ENCODE results near the gene SH2D1B. TPM values are rescaled to one million over a fixed set of nuclear protein-coding genes. Genes with fewer than 3 reads are reported as not detected.
A peak's percentile ranks its signal among the peaks of the same experiment; 100 is the strongest.
"Not testable (repeated sequence)": the region's sequence is repeated elsewhere in the genome, so short reads cannot be mapped to it uniquely, and the experiment has no call there.

Gene SH2D1B, protein sequence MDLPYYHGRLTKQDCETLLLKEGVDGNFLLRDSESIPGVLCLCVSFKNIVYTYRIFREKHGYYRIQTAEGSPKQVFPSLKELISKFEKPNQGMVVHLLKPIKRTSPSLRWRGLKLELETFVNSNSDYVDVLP
- under 1 TPM in 1 of 3 donors, not detected in 2; 0.11 TPM for total RNA-seq

GRCh38 chr1:162412002-162412401 is at the start of gene SH2D1B:
TSS of gene SH2D1B (minus strand) at chr1:162412136. CDS start at chr1:162412016, 120 bp downstream.
- Mint-ChIP-seq H3K9me3 (no peaks in the 10 kb centered on the region), H3K4me3 (peak within 1 kb of the TSS; percentile 45), H3K36me3 (ENCODE audit: insufficient read depth) (no peaks in the 10 kb centered on the region), H3K4me1 (ENCODE audit: low read depth) (no peaks in the 10 kb centered on the region), H3K27me3 (ENCODE audit: low read depth) (peaks cover 15% of the 10 kb centered on the region)
- ATAC-seq (no peak), DNase-seq (no peak)

- H3K36me3 Mint-ChIP-seq (ENCODE audit: insufficient read depth): no peaks in the 10 kb centered on the region
- peaks cover 4% of the 10 kb centered on the region for H3K27me3 Mint-ChIP-seq (ENCODE audit: low read depth)
- no peak overlapping the region for H3K4me3 Mint-ChIP-seq
- DNase-seq (no peak), ATAC-seq (no peak)
- no peaks in the 10 kb centered on the region for H3K4me1 Mint-ChIP-seq (ENCODE audit: low read depth)
- H3K9me3 Mint-ChIP-seq: no peaks in the 10 kb centered on the region
Measured at GRCh38 chr1:162458236-162458635, 46.3 kb upstream of the SH2D1B start.

GRCh38 chr1:162456323-162456722 is 44.4 kb upstream of the SH2D1B start:
- no peaks in the 10 kb centered on the region for H3K4me1 Mint-ChIP-seq (ENCODE audit: low read depth)
- DNase-seq: no peak
- H3K36me3 Mint-ChIP-seq (ENCODE audit: insufficient read depth): no peaks in the 10 kb centered on the region
- H3K27me3 Mint-ChIP-seq (ENCODE audit: low read depth): peaks cover 8% of the 10 kb centered on the region
- no peak for ATAC-seq
- no peaks in the 10 kb centered on the region for H3K9me3 Mint-ChIP-seq
- no peak overlapping the region for H3K4me3 Mint-ChIP-seq

DNA sequence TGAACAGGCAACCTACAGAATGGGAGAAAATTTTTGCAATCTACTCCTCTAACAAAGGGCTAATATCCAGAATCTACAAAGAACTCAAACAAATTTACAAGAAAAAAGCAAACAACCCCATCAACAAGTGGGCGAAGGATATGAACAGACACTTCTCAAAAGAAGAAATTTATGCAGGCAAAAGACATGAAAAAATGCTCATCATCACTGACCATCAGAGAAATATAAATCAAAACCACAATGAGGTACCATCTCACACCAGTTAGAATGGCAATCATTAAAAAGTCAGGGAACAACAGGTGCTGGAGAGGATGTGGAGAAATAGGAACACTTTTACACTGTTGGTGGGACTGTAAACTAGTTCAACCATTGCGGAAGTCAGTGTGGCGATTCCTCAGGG is 42.4 kb upstream of the SH2D1B start:
- not testable (repeated sequence) for H3K4me1 Mint-ChIP-seq (ENCODE audit: low read depth); H3K36me3 Mint-ChIP-seq (ENCODE audit: insufficient read depth); H3K9me3 Mint-ChIP-seq; H3K4me3 Mint-ChIP-seq; ATAC-seq; DNase-seq
- H3K27me3 Mint-ChIP-seq (ENCODE audit: low read depth): peaks cover 11% of the 10 kb centered on the region

- peaks cover 44% of the 10 kb centered on the region for H3K27me3 Mint-ChIP-seq (ENCODE audit: low read depth)
- ATAC-seq: no peak
- H3K36me3 Mint-ChIP-seq (ENCODE audit: insufficient read depth): no peaks in the 10 kb centered on the region
- H3K4me3 Mint-ChIP-seq: no peak overlapping the region
- DNase-seq: no peak
- no peaks in the 10 kb centered on the region for H3K4me1 Mint-ChIP-seq (ENCODE audit: low read depth)
- no peaks in the 10 kb centered on the region for H3K9me3 Mint-ChIP-seq
Measured at GRCh38 chr1:162446946-162447345, 35.0 kb upstream of the SH2D1B start.

GRCh38 chr1:162444903-162445302 is 33.0 kb upstream of the SH2D1B start:
- Mint-ChIP-seq H3K4me1 (ENCODE audit: low read depth) (no peaks in the 10 kb centered on the region), H3K9me3 (no peaks in the 10 kb centered on the region), H3K36me3 (ENCODE audit: insufficient read depth) (no peaks in the 10 kb centered on the region), H3K27me3 (ENCODE audit: low read depth) (peaks cover 49% of the 10 kb centered on the region), H3K4me3 (no peak overlapping the region)
- no peak for ATAC-seq
- no peak for DNase-seq

DNA sequence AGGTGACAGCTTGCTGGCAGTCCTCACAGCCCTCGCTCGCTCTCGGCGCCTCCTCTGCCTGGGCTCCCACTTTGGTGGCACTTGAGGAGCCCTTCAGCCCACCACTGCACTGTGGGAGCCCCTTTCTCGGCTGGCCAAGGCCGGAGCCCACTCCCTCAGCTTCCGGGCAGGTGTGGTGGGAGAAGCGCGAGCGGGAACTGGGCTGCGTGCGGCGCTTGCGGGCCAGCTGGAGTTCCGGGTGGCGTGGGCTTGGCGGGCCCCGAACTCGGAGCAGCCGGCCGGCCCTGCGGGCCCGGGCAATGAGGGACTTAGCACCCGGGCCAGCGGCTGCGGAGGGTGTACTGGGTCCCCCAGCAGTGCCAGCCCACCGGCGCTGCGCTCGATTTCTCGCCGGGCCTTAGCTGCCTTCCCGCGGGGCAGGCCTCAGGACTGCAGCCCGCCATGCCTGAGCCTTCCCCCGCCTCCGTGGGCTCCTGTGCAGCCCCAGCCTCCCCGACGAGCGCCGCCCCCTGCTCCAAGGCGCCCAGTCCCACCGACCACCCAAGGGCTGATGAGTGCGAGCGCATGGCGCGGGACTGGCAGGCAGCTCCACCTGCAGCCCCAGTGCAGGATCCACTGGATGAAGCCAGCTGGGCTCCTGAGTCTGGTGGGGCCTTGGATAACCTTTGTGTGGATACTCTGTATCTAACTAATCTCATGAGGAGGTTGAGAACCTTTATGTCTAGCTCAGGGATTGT is 21.2 kb upstream of the SH2D1B start:
- H3K27me3 Mint-ChIP-seq (ENCODE audit: low read depth); H3K4me3 Mint-ChIP-seq; H3K9me3 Mint-ChIP-seq; H3K36me3 Mint-ChIP-seq (ENCODE audit: insufficient read depth); H3K4me1 Mint-ChIP-seq (ENCODE audit: low read depth); DNase-seq; ATAC-seq: not testable (repeated sequence)

GRCh38 chr1:162430583-162430982 is 18.6 kb upstream of the SH2D1B start:
- Mint-ChIP-seq H3K4me1 (ENCODE audit: low read depth) (no peaks in the 10 kb centered on the region), H3K27me3 (ENCODE audit: low read depth) (no peaks in the 10 kb centered on the region), H3K9me3 (no peaks in the 10 kb centered on the region), H3K4me3 (no peak overlapping the region), H3K36me3 (ENCODE audit: insufficient read depth) (no peaks in the 10 kb centered on the region)
- ATAC-seq (no peak), DNase-seq (no peak)

GRCh38 chr1:162422662-162423375 is 10.9 kb upstream of the SH2D1B start:
- Mint-ChIP-seq H3K4me1 (ENCODE audit: low read depth) (no peaks in the 10 kb centered on the region), H3K9me3 (no peaks in the 10 kb centered on the region), H3K4me3 (no peak overlapping the region), H3K36me3 (ENCODE audit: insufficient read depth) (no peaks in the 10 kb centered on the region), H3K27me3 (ENCODE audit: low read depth) (peaks cover 24% of the 10 kb centered on the region)
- ATAC-seq: no peak
- DNase-seq: no peak

DNA sequence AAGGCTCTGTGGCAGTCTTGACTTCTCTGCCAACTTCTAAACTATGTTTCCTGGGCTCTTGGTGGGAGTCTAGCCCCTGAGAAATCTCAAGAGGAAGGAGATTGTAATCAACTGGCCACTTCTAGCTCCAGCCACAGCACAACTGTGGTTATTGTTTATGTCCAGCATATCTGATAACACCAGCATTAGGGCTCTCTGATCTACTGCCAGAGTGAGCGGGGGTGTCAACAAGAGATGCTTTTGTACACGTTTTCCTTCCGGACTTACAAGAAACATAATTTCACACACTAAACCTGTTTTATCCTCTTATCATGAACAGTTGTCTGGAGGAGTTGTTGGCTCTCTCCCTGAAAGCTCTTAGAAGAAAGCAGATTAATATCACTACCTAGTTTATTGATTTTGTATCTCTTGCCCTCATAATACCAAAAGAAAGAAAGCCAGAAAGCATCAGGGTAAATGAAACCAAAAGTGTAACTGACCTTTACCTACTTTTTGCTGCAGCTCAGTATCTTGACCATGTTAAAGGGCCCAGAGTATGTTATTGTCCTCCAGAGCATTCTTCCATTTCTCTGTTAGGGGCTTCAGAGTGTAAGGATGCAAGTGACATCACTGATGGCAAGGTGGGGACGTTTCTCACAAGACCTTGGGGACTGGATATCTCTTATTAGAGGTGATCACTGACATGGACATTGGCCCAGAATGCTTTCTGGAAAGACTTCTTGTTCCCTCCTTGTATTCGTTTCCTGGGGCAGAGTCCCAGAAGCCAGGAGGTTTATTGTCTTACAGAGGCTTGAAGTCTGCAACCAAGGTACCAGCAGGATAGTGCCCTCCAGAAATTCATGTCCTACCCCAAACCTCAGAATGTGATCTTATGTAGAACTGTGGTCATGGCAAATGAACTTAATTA is 9.6 kb upstream of the SH2D1B start:
- no peak overlapping the region for H3K4me3 Mint-ChIP-seq
- no peak for ATAC-seq

DNA sequence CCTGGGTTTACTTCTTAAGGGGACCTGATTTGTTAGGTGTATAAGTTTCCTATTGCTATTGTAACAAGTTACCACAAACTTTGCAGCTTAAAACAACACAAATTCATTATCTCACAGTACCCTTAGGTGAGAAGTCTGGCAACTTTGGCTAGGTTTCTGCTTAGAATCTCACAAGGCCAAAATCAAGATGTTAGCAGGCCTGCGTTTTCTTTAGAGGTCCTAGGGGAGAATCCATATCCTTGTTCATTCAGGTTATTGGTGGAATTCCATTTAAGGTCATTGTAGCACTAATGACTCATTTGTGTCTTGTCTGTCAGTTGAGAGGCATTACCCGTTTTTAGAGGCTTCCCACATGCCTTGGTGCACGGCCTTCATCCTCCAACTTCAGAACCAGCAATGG is 8.2 kb upstream of the SH2D1B start:
- H3K4me1 Mint-ChIP-seq (ENCODE audit: low read depth): no peaks in the 10 kb centered on the region
- peaks cover 32% of the 10 kb centered on the region for H3K27me3 Mint-ChIP-seq (ENCODE audit: low read depth)
- no peaks in the 10 kb centered on the region for H3K36me3 Mint-ChIP-seq (ENCODE audit: insufficient read depth)
- DNase-seq (no peak), ATAC-seq (no peak)
- H3K4me3 Mint-ChIP-seq: no peak overlapping the region
- no peaks in the 10 kb centered on the region for H3K9me3 Mint-ChIP-seq

More for the DNA sequence above, 9.6 kb upstream of the SH2D1B start:
- no peaks in the 10 kb centered on the region for H3K4me1 Mint-ChIP-seq (ENCODE audit: low read depth)
- no peaks in the 10 kb centered on the region for H3K9me3 Mint-ChIP-seq
- H3K27me3 Mint-ChIP-seq (ENCODE audit: low read depth): peaks cover 29% of the 10 kb centered on the region
- H3K36me3 Mint-ChIP-seq (ENCODE audit: insufficient read depth): no peaks in the 10 kb centered on the region
- DNase-seq: no peak

DNA sequence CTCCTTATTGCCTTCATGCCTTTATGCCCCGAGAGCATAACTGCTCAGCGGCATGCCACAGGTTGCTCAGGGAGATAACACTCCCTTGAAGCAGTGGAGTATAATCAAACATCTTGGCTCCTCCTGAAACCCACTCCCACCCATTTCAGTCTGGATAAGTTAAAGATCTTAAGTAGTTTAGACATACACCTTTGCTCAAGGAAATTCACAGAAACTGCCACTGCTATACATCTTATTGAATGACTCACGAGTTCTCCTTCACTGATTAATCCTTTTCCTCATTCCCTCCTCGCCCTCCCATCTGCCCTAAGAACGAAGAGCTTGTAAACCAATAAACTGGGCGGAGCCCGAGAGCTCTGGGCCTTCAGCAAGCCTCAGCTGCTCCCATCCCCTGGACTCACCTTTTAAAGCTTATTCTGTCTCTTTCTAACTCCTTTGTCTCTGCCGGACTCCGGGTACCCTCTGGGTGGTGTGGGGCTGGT is 7.6 kb upstream of the SH2D1B start:
- not testable (repeated sequence) for H3K9me3 Mint-ChIP-seq; H3K36me3 Mint-ChIP-seq (ENCODE audit: insufficient read depth); ATAC-seq; H3K4me1 Mint-ChIP-seq (ENCODE audit: low read depth); DNase-seq; H3K4me3 Mint-ChIP-seq
- peaks cover 32% of the 10 kb centered on the region for H3K27me3 Mint-ChIP-seq (ENCODE audit: low read depth)

DNA sequence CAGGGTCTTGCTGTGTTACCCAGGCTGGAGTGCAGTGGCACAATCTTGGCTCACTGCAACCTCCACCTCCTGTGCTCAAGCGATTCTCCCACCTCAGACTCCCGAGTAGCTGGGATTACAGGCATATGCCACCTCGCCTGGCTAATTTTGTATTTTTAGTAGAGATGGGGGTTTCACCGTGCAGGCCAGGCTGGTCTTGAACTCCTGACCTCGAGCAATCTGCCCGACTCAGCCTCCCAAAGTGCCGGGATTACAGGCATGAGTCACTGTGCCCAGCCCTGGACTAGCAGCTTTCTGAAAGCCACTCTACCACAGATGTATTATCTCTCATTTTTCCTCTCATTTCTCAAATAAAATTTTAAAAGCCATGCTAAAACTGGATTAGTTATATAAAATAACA is 6.6 kb upstream of the SH2D1B start:
- not testable (repeated sequence) for H3K4me3 Mint-ChIP-seq; H3K4me1 Mint-ChIP-seq (ENCODE audit: low read depth); DNase-seq; ATAC-seq; H3K9me3 Mint-ChIP-seq; H3K36me3 Mint-ChIP-seq (ENCODE audit: insufficient read depth)
- peaks cover 29% of the 10 kb centered on the region for H3K27me3 Mint-ChIP-seq (ENCODE audit: low read depth)

DNA sequence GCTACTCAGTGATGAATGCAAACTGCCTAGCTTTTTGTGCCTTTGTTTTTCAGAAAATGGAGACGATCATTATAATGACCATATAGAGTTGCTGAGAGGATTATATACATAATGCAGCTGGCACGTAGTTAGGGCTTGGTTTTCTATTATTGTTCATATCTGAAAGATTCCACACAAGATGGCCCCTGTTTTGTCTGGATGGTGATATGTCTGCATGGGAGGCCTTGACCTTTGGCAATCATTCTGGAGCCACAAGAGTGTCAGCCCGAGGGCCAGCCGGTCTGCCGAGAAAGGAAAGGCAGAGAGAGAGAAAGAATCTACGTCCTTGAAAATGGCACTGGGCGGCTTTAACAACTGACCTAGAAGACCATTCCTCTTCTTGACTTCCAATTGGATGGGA is 5.7 kb upstream of the SH2D1B start:
- no peaks in the 10 kb centered on the region for H3K36me3 Mint-ChIP-seq (ENCODE audit: insufficient read depth)
- no peaks in the 10 kb centered on the region for H3K9me3 Mint-ChIP-seq
- no peak overlapping the region for H3K4me3 Mint-ChIP-seq
- no peaks in the 10 kb centered on the region for H3K4me1 Mint-ChIP-seq (ENCODE audit: low read depth)
- H3K27me3 Mint-ChIP-seq (ENCODE audit: low read depth): peaks cover 32% of the 10 kb centered on the region
- DNase-seq (no peak), ATAC-seq (no peak)

Data from activated T-cell treated with anti-CD3 and anti-CD28 coated beads, Interleukin-2, amount 50 U/mL, for 4 hours (primary cell).